HG03135 (cell line): ENCODE measurements around the gene EPHB1.

ENCODE experiments used
- ATAC-seq: cut with Tn5 transposase; IDR thresholded peaks from one replicate; pipeline ENCODE4 v1.9.1; 2021; ENCODE audit warnings: mild to moderate bottlenecking, moderate library complexity; ENCODE audit not compliant: unreplicated experiment

The EPHB1 gene

GRCh38 chr3:134846911-134847317 lies 51.9 kb downstream of the EPHB1 start:
- no peak for ATAC-seq

GRCh38 chr3:134847349-134847748 lies 52.3 kb downstream of the EPHB1 start:
- ATAC-seq = no peak

GRCh38 chr3:134849561-134849960 lies 54.5 kb downstream of the EPHB1 start:
- no peak for ATAC-seq

DNA sequence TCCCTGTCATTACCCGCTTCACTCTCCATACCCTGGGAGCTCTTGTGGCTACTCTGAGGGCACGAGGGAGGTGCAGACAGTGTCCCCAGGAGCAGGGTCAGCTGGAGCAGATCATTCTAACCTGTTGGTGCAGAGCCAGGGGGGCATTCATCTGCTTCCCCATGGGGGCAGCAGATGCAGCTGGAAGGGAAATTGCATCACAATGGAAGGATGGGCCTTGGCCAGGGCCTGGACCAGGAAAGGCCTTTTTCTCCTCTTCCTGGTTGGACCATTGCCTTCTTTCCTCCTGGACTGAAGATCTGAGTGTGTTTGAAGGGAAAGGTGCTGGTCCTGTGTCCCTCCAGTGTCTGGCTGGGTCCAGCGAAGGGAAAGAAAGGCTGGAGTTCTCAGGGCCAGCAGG lies 55.7 kb downstream of the EPHB1 start:
- no peak for ATAC-seq

DNA sequence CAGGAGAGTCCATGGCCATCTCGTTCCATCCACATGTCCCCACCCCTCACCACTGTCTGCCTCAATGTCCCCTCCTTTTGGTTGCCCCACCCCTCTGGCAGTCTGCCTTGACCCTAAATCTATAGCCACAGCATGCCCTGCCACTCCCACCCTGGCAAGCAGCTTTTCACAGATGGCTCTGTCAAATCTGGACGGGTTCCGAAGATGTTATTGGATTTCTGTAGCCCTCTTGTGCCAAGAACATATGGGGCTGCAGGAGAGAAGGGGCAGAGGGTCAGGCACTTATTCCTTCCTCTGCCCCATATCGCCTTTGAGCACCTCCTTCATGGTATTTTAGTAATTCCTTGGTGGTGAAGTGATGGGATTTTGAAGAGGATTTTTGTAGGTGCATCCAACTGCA lies 57.1 kb downstream of the EPHB1 start:
- ATAC-seq = no peak

GRCh38 chr3:134852893-134853351 lies 57.9 kb downstream of the EPHB1 start:
- peak; percentile 96 for ATAC-seq

DNA sequence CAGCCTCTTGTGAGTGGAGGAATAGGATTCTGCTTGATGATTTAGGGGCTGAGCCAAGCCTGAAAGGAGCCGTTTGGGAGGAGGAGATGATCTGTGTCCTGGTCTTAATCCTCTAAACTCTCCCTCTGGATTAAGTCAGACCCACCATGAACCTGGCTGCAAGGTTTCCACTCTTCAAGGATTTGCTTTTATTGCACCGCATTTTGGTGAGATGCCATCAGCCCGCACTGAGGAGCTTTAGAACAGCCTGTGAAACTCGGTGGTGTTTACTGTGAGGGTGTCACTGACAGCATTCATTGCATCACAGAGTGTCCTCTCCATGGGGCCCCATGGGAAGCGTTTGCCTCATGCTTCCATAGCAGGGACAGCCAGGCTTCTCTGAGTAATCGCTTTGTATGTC lies 59.2 kb downstream of the EPHB1 start:
- no peak for ATAC-seq

- ATAC-seq = no peak
Measured at GRCh38 chr3:134857356-134857755, 62.3 kb downstream of the EPHB1 start.

DNA sequence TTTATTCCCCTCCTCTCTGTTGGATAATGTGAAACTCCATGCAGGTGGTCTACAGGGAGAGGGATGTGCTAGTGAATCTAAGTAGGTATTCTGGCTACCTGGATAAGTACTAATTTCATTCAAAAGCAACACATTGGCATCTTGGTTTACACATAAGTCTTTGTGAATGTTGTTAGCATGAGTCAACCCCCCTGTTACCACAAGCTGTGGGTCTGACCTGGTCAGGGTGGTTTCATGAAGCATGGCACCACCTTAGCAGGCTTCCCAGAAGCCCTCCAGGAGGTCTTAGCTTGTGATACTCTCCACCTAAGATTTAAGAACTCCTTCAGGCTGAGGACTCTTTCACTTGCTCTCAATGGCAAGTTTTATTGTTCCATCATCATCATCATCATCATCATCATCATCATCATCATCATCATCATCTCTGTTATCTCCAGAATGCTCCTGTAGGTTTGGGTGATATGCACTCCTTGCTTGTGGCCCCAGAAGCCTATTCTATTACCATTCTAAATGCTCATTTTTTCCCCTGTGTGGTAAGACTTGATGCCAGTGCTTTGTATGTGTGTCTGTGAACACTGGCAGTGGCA lies 62.8 kb downstream of the EPHB1 start:
- ATAC-seq = no peak

DNA sequence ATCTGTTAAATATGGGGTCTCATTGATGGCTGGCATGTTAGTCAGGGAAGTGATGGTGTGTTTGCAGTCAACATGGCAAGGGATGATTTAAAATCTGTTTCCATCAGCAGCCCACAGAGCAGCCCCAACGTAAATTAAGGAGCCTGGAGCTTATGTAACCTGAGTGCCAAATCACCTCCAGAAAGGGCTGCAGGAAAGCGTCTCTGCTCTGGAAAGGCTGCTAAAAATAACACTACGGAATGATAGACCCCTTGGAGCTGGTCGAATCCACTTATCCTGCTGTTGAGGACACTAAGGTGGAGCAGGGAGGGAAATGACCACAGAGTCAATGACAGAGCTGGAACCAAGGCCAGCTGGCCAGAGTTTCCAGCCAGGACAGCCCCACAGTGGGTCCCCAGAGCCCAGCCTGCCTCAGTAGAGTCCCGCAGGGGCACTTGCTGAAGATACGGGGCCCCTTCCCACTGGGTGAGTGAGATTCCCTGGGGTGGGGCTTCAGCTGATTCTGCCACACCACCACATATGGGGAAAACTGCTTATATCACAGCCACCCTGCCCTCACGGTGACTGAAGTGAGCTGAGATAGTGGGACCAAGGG lies 63.5 kb downstream of the EPHB1 start:
- ATAC-seq = no peak

- ATAC-seq = no peak
Measured at GRCh38 chr3:134859341-134859740, 64.3 kb downstream of the EPHB1 start.

DNA sequence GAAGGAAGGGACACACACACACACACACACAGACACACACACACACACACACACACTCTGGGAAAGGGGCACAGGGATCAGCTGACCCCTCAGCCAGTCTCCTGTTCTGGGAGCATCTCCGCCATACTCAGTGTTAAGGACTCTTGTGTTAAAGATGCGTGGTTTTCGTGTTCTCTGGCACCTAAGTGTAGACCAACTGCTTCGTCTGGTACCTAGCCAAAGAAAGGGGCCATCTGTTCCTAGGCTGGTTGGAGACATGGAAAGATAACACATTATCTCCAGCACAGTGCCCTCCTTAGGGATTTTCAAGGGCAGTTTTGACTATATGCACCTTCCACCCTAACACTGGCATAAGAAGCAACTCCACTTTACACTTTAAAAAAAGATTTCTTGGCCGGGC lies 65.1 kb downstream of the EPHB1 start:
- no peak for ATAC-seq

DNA sequence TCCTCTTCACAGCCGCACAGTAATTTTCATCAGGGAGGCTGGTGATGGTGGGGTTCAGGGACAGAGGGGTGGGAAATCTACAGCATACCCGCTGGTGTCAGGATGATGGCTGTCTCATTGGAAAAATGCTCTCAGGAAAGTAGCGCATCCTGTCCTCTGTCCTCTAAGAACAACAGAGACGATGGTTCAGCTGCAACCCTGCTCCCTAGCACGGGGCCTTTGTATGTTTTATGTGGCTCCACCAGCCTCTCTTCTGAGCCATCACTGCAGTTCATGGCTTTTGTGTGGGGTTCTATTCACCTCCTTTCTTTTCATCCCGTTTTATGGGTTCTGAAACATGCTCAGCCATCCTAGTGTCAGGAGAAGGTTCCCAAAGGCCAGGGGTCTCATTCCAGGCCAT lies 68.9 kb downstream of the EPHB1 start:
- ATAC-seq = no peak

- no peak for ATAC-seq
Measured at GRCh38 chr3:134864636-134865035, 69.6 kb downstream of the EPHB1 start.

DNA sequence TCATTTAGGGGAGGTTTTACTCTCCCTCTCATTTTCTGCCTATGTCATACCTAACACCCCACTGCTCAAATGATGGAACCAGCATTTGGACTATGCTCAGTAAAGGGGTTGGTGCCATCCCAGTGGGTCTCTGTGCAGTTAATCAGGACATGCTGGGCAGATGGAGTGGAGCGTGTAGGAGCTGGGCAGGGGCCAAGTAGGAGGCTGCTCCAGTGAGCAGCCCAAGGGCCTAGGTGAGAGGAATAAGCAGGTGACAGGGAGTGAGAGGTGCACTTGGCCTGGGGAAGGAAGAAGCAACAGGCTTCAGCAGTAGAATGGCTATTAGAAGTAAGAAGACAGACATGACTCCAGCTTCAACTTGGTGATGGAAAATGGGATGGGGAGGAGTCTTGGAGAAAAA lies 72.2 kb downstream of the EPHB1 start:
- no peak for ATAC-seq

GRCh38 chr3:134869153-134869726 lies 74.2 kb downstream of the EPHB1 start:
- no peak for ATAC-seq

GRCh38 chr3:134871818-134872217 lies 76.8 kb downstream of the EPHB1 start:
- ATAC-seq = no peak

DNA sequence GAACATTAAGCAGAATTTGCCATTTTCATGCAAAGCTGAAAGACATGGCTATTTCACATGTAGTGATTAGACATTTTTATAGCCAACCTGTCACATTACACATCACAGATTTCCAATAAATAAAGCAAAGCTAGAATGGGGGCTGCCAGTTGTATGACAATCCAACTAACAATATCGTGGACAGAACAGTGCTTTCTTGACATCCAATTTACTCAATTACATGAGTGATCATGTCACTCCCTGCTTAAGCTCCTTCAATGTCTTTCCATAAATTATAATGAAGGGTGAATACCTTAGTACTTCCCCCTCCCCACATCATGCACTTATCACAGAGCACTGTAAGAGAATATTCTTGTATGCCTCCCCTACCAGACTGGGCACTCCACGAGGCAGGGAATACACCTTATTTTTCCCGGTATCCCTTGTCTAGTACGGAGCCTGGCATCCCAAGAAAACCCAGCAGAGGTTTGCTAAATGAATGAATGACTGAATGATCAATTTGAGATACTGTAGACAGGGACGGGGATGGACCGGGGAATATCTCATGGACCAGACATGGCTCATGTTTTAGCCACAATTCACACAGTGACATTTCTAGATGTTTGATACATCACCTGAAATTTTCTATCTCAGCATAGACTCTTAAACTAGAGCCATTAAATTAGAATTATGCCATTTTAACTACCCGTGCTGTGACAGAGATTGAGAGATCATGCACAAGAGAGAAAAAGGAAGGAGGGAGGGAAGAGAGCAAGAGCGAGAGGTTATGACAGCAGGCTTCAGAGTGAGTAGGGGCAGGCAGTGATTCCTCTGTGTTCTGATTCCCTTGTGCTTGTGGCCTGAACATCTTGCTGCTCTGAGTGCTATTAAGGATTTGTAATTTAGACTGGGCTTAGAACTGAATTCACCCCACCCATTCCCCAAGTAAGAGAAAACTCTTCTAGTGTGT lies 77.7 kb downstream of the EPHB1 start:
- no peak for ATAC-seq

DNA sequence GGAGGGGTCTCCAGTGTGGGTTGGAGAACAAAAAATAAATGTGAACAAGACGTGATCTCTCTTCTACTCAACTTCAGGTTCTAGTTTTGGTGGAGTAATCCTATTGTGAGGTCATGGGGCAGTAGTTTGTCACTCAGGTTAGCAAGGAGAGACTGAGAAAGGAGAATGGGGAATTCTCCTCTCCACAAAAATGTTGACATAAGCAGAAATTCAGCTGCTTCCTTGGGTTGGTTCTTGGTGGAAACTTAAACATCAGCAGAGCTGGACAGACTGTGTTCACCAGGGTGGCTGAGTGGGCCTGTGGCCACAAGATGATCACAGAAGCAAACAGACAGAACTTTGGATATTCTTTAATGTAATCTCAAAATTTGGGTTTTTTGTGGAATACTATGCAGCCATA lies 78.7 kb downstream of the EPHB1 start:
- ATAC-seq = no peak

DNA sequence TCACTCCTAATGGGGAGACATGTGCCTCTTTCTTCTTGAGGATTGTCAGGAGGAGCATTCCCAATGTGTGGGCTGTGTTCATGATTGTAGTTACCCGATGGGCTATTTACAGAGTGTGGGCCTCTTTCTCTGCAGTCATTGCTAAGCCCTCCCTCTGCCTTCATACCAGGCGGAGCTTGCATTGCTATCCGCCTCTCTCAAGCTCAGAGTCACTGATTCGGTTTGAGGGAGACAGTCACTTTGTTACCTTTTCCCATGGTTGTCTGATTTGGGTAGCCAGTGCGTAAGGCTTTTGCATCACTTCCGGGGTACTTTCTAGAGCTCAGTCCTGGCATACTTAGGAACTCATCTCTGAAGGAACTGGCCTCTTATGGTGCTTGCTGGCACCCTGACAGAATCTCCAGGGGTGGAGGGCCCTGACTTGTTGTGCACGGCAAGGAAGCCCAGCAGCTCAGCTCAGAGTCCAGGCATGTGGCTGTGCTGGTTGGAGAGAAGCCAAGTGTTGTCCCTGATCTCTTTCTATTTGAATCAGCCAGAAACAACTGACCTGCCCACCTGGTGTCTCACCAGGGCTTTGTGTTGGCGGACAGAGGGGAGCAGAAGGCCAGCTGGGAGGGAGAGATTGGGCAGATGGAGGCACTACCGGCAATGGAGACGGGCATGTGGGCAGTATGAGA lies 79.8 kb downstream of the EPHB1 start:
- ATAC-seq = no peak

- ATAC-seq = no peak
Measured at GRCh38 chr3:134876836-134877235, 81.8 kb downstream of the EPHB1 start.
